ENCODE data around the gene TSHR. TPM values are rescaled to one million over a fixed set of nuclear protein-coding genes. Genes with fewer than 3 reads are reported as not detected.
"Not testable (repeated sequence)": the region's sequence is repeated elsewhere in the genome, so short reads cannot be mapped to it uniquely, and the experiment has no call there.

TSHR gene
- total RNA-seq, 1 donor from 2014 or later, result not detected

GRCh38 chr14:81023095-81023710 is 67.8 kb downstream of the TSHR start:
- H3K36me3 ChIP-seq (ENCODE audit: control insufficient read depth, insufficient read depth, low read length), result no peaks in the 10 kb centered on the region
- H3K4me3 ChIP-seq (ENCODE audit: low read depth, low read length), result no peak overlapping the region
- DNase-seq (ENCODE audit: low read depth), result no peak
- no peaks in the 10 kb centered on the region for H3K27me3 ChIP-seq (ENCODE audit: control insufficient read depth, insufficient read depth, low read length)
- no peak for TF ChIP-seq CTCF (IDR thresholded peaks at IDR 0.05; ENCODE audit: insufficient read depth, low read length, poor library complexity, severe bottlenecking)

- DNase-seq (ENCODE audit: low read depth), result no peak
- no peaks in the 10 kb centered on the region for H3K27me3 ChIP-seq (ENCODE audit: control insufficient read depth, insufficient read depth, low read length)
- no peak overlapping the region for H3K4me3 ChIP-seq (ENCODE audit: low read depth, low read length)
- no peak for TF ChIP-seq CTCF (IDR thresholded peaks at IDR 0.05; ENCODE audit: insufficient read depth, low read length, poor library complexity, severe bottlenecking)
- H3K36me3 ChIP-seq (ENCODE audit: control insufficient read depth, insufficient read depth, low read length), result no peaks in the 10 kb centered on the region
These were observed 73.0 kb downstream of the TSHR start for GRCh38 chr14:81028461-81028860.

GRCh38 chr14:81031488-81031887 is 76.1 kb downstream of the TSHR start:
- H3K27me3 ChIP-seq (ENCODE audit: control insufficient read depth, insufficient read depth, low read length), result no peaks in the 10 kb centered on the region
- no peak for DNase-seq (ENCODE audit: low read depth)
- no peaks in the 10 kb centered on the region for H3K36me3 ChIP-seq (ENCODE audit: control insufficient read depth, insufficient read depth, low read length)
- TF ChIP-seq CTCF (IDR thresholded peaks at IDR 0.05; ENCODE audit: insufficient read depth, low read length, poor library complexity, severe bottlenecking), result no peak
- no peak overlapping the region for H3K4me3 ChIP-seq (ENCODE audit: low read depth, low read length)

GRCh38 chr14:81033698-81034240 is 78.3 kb downstream of the TSHR start:
- TF ChIP-seq CTCF (IDR thresholded peaks at IDR 0.05; ENCODE audit: insufficient read depth, low read length, poor library complexity, severe bottlenecking), result no peak
- no peak overlapping the region for H3K4me3 ChIP-seq (ENCODE audit: low read depth, low read length)
- no peaks in the 10 kb centered on the region for H3K36me3 ChIP-seq (ENCODE audit: control insufficient read depth, insufficient read depth, low read length)
- no peak for DNase-seq (ENCODE audit: low read depth)
- H3K27me3 ChIP-seq (ENCODE audit: control insufficient read depth, insufficient read depth, low read length), result no peaks in the 10 kb centered on the region

- no peak for TF ChIP-seq CTCF (IDR thresholded peaks at IDR 0.05; ENCODE audit: insufficient read depth, low read length, poor library complexity, severe bottlenecking)
- DNase-seq (ENCODE audit: low read depth), result no peak
These were observed 87.0 kb downstream of the TSHR start for GRCh38 chr14:81042438-81042837.

GRCh38 chr14:81051547-81051946 is 96.1 kb downstream of the TSHR start:
- no peak for DNase-seq (ENCODE audit: low read depth)
- TF ChIP-seq CTCF (IDR thresholded peaks at IDR 0.05; ENCODE audit: insufficient read depth, low read length, poor library complexity, severe bottlenecking), result no peak
- no peak overlapping the region for H3K4me3 ChIP-seq (ENCODE audit: low read depth, low read length)
- no peaks in the 10 kb centered on the region for H3K36me3 ChIP-seq (ENCODE audit: control insufficient read depth, insufficient read depth, low read length)
- no peaks in the 10 kb centered on the region for H3K27me3 ChIP-seq (ENCODE audit: control insufficient read depth, insufficient read depth, low read length)

More at GRCh38 chr14:81042438-81042837, 87.0 kb downstream of the TSHR start:
- H3K27me3 ChIP-seq (ENCODE audit: control insufficient read depth, insufficient read depth, low read length), result no peaks in the 10 kb centered on the region
- no peaks in the 10 kb centered on the region for H3K36me3 ChIP-seq (ENCODE audit: control insufficient read depth, insufficient read depth, low read length)
- no peak overlapping the region for H3K4me3 ChIP-seq (ENCODE audit: low read depth, low read length)

- DNase-seq (ENCODE audit: low read depth); H3K4me3 ChIP-seq (ENCODE audit: low read depth, low read length); H3K36me3 ChIP-seq (ENCODE audit: control insufficient read depth, insufficient read depth, low read length); H3K27me3 ChIP-seq (ENCODE audit: control insufficient read depth, insufficient read depth, low read length): not testable (repeated sequence)
These were observed 98.6 kb downstream of the TSHR start for GRCh38 chr14:81054057-81054456.
